AG09309 (cell line): Measurements from ENCODE around the gene ATP13A3.

Source experiments
- DNase-seq: peaks from one replicate; pipeline ENCODE4 v3.0.0-alpha.2; 2010; ENCODE audit warnings: low read depth
- H3K4me3 ChIP-seq: 2 replicates; pipeline ENCODE4 v1.5.1; 2011; ENCODE audit warnings: mild to moderate bottlenecking, low read depth, low read length, moderate library complexity; ENCODE audit not compliant: control insufficient read depth
- TF ChIP-seq, protein P1 (sequence below): IDR thresholded peaks from 2 replicates; pipeline ENCODE4 v1.5.1; 2011; ENCODE audit warnings: mild to moderate bottlenecking, low read depth, low read length, inconsistent platforms; ENCODE audit not compliant: insufficient read depth, control insufficient read depth; ENCODE audit errors: missing control alignments

The ATP13A3 gene

DNA sequence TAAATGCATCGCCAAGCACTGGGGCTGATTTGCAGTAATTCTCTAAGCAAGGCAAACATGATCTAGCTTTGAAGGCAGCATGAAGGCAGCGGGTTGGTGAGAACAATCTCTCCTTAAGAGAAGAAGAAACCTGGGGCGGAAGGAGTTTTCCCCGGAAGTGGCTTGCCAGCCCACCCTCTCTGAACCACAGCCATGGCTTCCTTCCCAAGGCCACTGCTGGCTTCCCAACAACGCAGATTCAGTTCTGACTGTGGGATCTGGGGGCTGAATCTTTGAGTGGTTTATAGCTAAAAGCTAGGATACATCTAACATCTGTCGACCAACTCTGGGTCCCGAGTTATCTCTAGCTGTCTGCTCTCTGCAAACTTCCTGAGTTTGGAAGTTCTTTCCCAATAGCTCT is 131.4 kb downstream of the ATP13A3 start:
- DNase-seq = no peak
- no peak overlapping the region for H3K4me3 ChIP-seq
- TF ChIP-seq, protein P1, sequence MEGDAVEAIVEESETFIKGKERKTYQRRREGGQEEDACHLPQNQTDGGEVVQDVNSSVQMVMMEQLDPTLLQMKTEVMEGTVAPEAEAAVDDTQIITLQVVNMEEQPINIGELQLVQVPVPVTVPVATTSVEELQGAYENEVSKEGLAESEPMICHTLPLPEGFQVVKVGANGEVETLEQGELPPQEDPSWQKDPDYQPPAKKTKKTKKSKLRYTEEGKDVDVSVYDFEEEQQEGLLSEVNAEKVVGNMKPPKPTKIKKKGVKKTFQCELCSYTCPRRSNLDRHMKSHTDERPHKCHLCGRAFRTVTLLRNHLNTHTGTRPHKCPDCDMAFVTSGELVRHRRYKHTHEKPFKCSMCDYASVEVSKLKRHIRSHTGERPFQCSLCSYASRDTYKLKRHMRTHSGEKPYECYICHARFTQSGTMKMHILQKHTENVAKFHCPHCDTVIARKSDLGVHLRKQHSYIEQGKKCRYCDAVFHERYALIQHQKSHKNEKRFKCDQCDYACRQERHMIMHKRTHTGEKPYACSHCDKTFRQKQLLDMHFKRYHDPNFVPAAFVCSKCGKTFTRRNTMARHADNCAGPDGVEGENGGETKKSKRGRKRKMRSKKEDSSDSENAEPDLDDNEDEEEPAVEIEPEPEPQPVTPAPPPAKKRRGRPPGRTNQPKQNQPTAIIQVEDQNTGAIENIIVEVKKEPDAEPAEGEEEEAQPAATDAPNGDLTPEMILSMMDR = no peak

GRCh38 chr3:194354315-194354714 is 132.5 kb downstream of the ATP13A3 start:
- DNase-seq = no peak
- TF ChIP-seq, protein P1 = no peak
- H3K4me3 ChIP-seq = no peak overlapping the region
